Globus pallidus (tissue), 1 donor: ENCODE results near the gene APBB3.
A peak's percentile ranks its signal among the peaks of the same experiment; 100 is the strongest.
"Not testable (repeated sequence)": the region's sequence is repeated elsewhere in the genome, so short reads cannot be mapped to it uniquely, and the experiment has no call there.

Experiments used
- DNase-seq: peaks from one replicate; pipeline ENCODE4 v3.0.0-alpha.2; 2015; ENCODE audit warnings: low spot score

APBB3 gene

GRCh38 chr5:140564196-140565023, at the start of gene APBB3, which contains the start of gene SLC35A4:
Gene APBB3 (minus strand): TSS chr5:140564598. CDS start chr5:140564245, 353 bp downstream.
Gene SLC35A4 (plus strand): TSS chr5:140564828. CDS start chr5:140567170, 2,342 bp downstream.
- DNase-seq: peak; percentile 99

- no peak for DNase-seq
Observed at GRCh38 chr5:140611020-140611521, 46.7 kb upstream of the APBB3 start.

GRCh38 chr5:140609126-140609525, 44.7 kb upstream of the APBB3 start:
- DNase-seq: no peak

- no peak for DNase-seq
Observed at GRCh38 chr5:140608722-140609121, 44.3 kb upstream of the APBB3 start.

GRCh38 chr5:140607031-140607430, 42.6 kb upstream of the APBB3 start:
- no peak for DNase-seq

- no peak for DNase-seq
Observed at GRCh38 chr5:140605879-140606278, 41.5 kb upstream of the APBB3 start.

- no peak for DNase-seq
Observed at GRCh38 chr5:140603734-140604133, 39.3 kb upstream of the APBB3 start.

GRCh38 chr5:140603446-140603698, 39.0 kb upstream of the APBB3 start:
- DNase-seq: not testable (repeated sequence)

GRCh38 chr5:140602147-140602546, 37.7 kb upstream of the APBB3 start:
- DNase-seq: no peak

- DNase-seq: no peak
Observed at GRCh38 chr5:140600096-140600495, 35.7 kb upstream of the APBB3 start.

- no peak for DNase-seq
Observed at GRCh38 chr5:140598836-140599235, 34.4 kb upstream of the APBB3 start.

- DNase-seq: no peak
Observed at GRCh38 chr5:140596321-140596741, 31.9 kb upstream of the APBB3 start.

GRCh38 chr5:140595538-140596300, 31.3 kb upstream of the APBB3 start:
- DNase-seq: peak; percentile 70

- no peak for DNase-seq
Observed at GRCh38 chr5:140594169-140594568, 29.8 kb upstream of the APBB3 start.

GRCh38 chr5:140593070-140593469, 28.7 kb upstream of the APBB3 start:
- not testable (repeated sequence) for DNase-seq

- no peak for DNase-seq
Observed at GRCh38 chr5:140591747-140592372, 27.5 kb upstream of the APBB3 start.

GRCh38 chr5:140590861-140591260, 26.5 kb upstream of the APBB3 start:
- DNase-seq: no peak

GRCh38 chr5:140588311-140589070, 24.1 kb upstream of the APBB3 start:
- no peak for DNase-seq

GRCh38 chr5:140587495-140587894, 23.1 kb upstream of the APBB3 start:
- DNase-seq: no peak

- not testable (repeated sequence) for DNase-seq
Observed at GRCh38 chr5:140579188-140579747, 14.9 kb upstream of the APBB3 start.

- DNase-seq: no peak
Observed at GRCh38 chr5:140576776-140577201, 12.4 kb upstream of the APBB3 start.
